Vagina (tissue), 2 donors: ENCODE data around the gene KCNK10. TPM values are rescaled to one million over a fixed set of nuclear protein-coding genes. Genes with fewer than 3 reads are reported as not detected.

Experiments
- DNase-seq, 2 donors: peaks; one replicate each; pipeline ENCODE4 v3.0.0-alpha.2; 2017; ENCODE audit errors: extremely low spot score in 2 of 2
- H3K27ac ChIP-seq: fragments of 200-600 bp; sonication (generic); one replicate; pipeline ENCODE4 v1.5.1; 2019
- H3K27me3 ChIP-seq: fragments of 200-600 bp; sonication (generic); one replicate; pipeline ENCODE4 v1.5.1; 2019
- H3K36me3 ChIP-seq, 2 donors: fragments of 200-600 bp; sonication (generic); one replicate each; pipeline ENCODE4 v1.5.1; 2017 to 2019
- H3K4me1 ChIP-seq: fragments of 200-600 bp; sonication (generic); one replicate; pipeline ENCODE4 v1.5.1; 2019
- H3K4me3 ChIP-seq, 2 donors: fragments of 200-600 bp; sonication (generic); 1 replicate in 1 of 2; 2 replicates in 1 of 2; pipeline ENCODE4 v1.5.1; 2016 to 2019
- H3K9me3 ChIP-seq: fragments of 200-600 bp; sonication (generic); one replicate; pipeline ENCODE4 v1.5.1; 2019
- CTCF ChIP-seq, 3 experiments: fragments of 450-650 bp in 2 of 3; fragments of 200-600 bp in 1 of 3; sonication (generic) in 1 of 3; IDR thresholded peaks; one replicate each; pipeline ENCODE4 v1.5.1; 2017 to 2019; ENCODE audit warnings: antibody characterized with exemption in 3 of 3, mild to moderate bottlenecking in 2 of 3, moderate library complexity in 2 of 3
- POLR2A ChIP-seq, 2 donors: fragments of 450-650 bp; IDR thresholded peaks; one replicate each; pipeline ENCODE4 v1.6.1; 2017; ENCODE audit warnings: antibody characterized with exemption in 2 of 2, mild to moderate bottlenecking in 2 of 2, moderate library complexity in 2 of 2
- POLR2AphosphoS5 ChIP-seq, 2 donors: sonication (generic); formaldehyde crosslinking; IDR thresholded peaks; one replicate each; pipeline ENCODE4 v1.9.0; 2017; ENCODE audit warnings: antibody characterized with exemption in 2 of 2, mild to moderate bottlenecking in 2 of 2, low read depth in 1 of 2; ENCODE audit not compliant: insufficient read depth in 1 of 2
- intact Hi-C: fragments of 100-400 bp; cut with DNase I; formaldehyde crosslinking; loops from one replicate; pipeline ENCODE4 v1.15.1; 2023
- total RNA-seq: library from RNA; depleted of rRNA; stranded (reverse); fragments of >200 nt; gene quantifications from one replicate; pipeline ENCODE4 v1.2.3, GENCODE V29; 2016

Gene KCNK10
- total RNA-seq, 1 donor from 2014 or later, result 0.25 TPM

GRCh38 chr14:88202286-88202685, 120.8 kb downstream of the KCNK10 start:
- no peaks in the 10 kb centered on the region for H3K27me3 ChIP-seq
- H3K4me1 ChIP-seq, result no peaks in the 10 kb centered on the region
- TF ChIP-seq POLR2AphosphoS5 (IDR thresholded peaks at IDR 0.05; ENCODE audit: insufficient read depth in 1 of 2, low read depth in 1 of 2) (no peak), CTCF (IDR thresholded peaks at IDR 0.05) (no peak), POLR2A (IDR thresholded peaks at IDR 0.05) (no peak)
- no peaks in the 10 kb centered on the region for H3K9me3 ChIP-seq
- H3K27ac ChIP-seq, result no peak overlapping the region
- intact Hi-C loops, result no loop called here
- H3K36me3 ChIP-seq, result no peaks in the 10 kb centered on the region
- no peak for DNase-seq
- H3K4me3 ChIP-seq, result no peak overlapping the region

GRCh38 chr14:88201851-88202250, 121.2 kb downstream of the KCNK10 start:
- DNase-seq, result no peak
- TF ChIP-seq CTCF (IDR thresholded peaks at IDR 0.05) (no peak), POLR2A (IDR thresholded peaks at IDR 0.05) (no peak), POLR2AphosphoS5 (IDR thresholded peaks at IDR 0.05; ENCODE audit: insufficient read depth in 1 of 2, low read depth in 1 of 2) (no peak)
- intact Hi-C loops, result no loop called here

GRCh38 chr14:88199882-88200281, 123.2 kb downstream of the KCNK10 start:
- no peak for TF ChIP-seq POLR2AphosphoS5 (IDR thresholded peaks at IDR 0.05; ENCODE audit: insufficient read depth in 1 of 2, low read depth in 1 of 2)
- TF ChIP-seq POLR2A (IDR thresholded peaks at IDR 0.05), result no peak
- no peak for TF ChIP-seq CTCF (IDR thresholded peaks at IDR 0.05)
- Histone ChIP-seq H3K27me3 (no peaks in the 10 kb centered on the region), H3K36me3 (no peaks in the 10 kb centered on the region), H3K4me1 (no peaks in the 10 kb centered on the region), H3K9me3 (no peaks in the 10 kb centered on the region), H3K27ac (no peak overlapping the region), H3K4me3 (no peak overlapping the region)
- DNase-seq, result no peak
- intact Hi-C loops, result no loop called here

More at GRCh38 chr14:88201851-88202250, 121.2 kb downstream of the KCNK10 start:
- Histone ChIP-seq H3K27me3 (no peaks in the 10 kb centered on the region), H3K27ac (no peak overlapping the region), H3K36me3 (no peaks in the 10 kb centered on the region), H3K9me3 (no peaks in the 10 kb centered on the region), H3K4me3 (no peak overlapping the region), H3K4me1 (no peaks in the 10 kb centered on the region)

- no peak overlapping the region for H3K4me3 ChIP-seq
- H3K9me3 ChIP-seq, result no peaks in the 10 kb centered on the region
- no peak overlapping the region for H3K27ac ChIP-seq
- no peak for DNase-seq
- no peak for TF ChIP-seq POLR2A (IDR thresholded peaks at IDR 0.05)
- no peak for TF ChIP-seq CTCF (IDR thresholded peaks at IDR 0.05)
- TF ChIP-seq POLR2AphosphoS5 (IDR thresholded peaks at IDR 0.05; ENCODE audit: insufficient read depth in 1 of 2, low read depth in 1 of 2), result no peak
- no peaks in the 10 kb centered on the region for H3K4me1 ChIP-seq
- no peaks in the 10 kb centered on the region for H3K36me3 ChIP-seq
- intact Hi-C loops, result no loop called here
- H3K27me3 ChIP-seq, result no peaks in the 10 kb centered on the region
Observed at GRCh38 chr14:88198446-88198845, 124.6 kb downstream of the KCNK10 start.

- intact Hi-C loops, result no loop called here
- Histone ChIP-seq H3K4me3 (no peak overlapping the region), H3K9me3 (no peaks in the 10 kb centered on the region), H3K27me3 (no peaks in the 10 kb centered on the region), H3K36me3 (no peaks in the 10 kb centered on the region), H3K4me1 (no peaks in the 10 kb centered on the region), H3K27ac (no peak overlapping the region)
- DNase-seq, result no peak
- no peak for TF ChIP-seq POLR2A (IDR thresholded peaks at IDR 0.05)
- TF ChIP-seq CTCF (IDR thresholded peaks at IDR 0.05), result no peak
- no peak for TF ChIP-seq POLR2AphosphoS5 (IDR thresholded peaks at IDR 0.05; ENCODE audit: insufficient read depth in 1 of 2, low read depth in 1 of 2)
Observed at GRCh38 chr14:88196925-88197324, 126.1 kb downstream of the KCNK10 start.
